HG02763 (cell line): Measurements from ENCODE around the gene MIAT.
"Not testable (repeated sequence)": the region's sequence is repeated elsewhere in the genome, so short reads cannot be mapped to it uniquely, and the experiment has no call there.

Experiments used
- ATAC-seq: cut with Tn5 transposase; IDR thresholded peaks from one replicate; pipeline ENCODE4 v1.9.1; 2021; ENCODE audit warnings: mild to moderate bottlenecking, moderate library complexity; ENCODE audit not compliant: unreplicated experiment

Gene MIAT

GRCh38 chr22:26656891-26657851, at the start of gene MIAT:
MIAT (plus strand) TSS chr22:26657588.
- no peak for ATAC-seq

GRCh38 chr22:26608129-26608528, 49.3 kb upstream of the MIAT start:
- ATAC-seq: no peak

- no peak for ATAC-seq
These were observed 48.1 kb upstream of the MIAT start for GRCh38 chr22:26609287-26609686.

GRCh38 chr22:26610072-26610958, 47.1 kb upstream of the MIAT start:
- ATAC-seq: peak; percentile 87

- no peak for ATAC-seq
These were observed 46.4 kb upstream of the MIAT start for GRCh38 chr22:26610996-26611395.

- ATAC-seq: no peak
These were observed 44.7 kb upstream of the MIAT start for GRCh38 chr22:26612652-26613051.

- not testable (repeated sequence) for ATAC-seq
These were observed 43.6 kb upstream of the MIAT start for GRCh38 chr22:26613753-26614152.

- no peak for ATAC-seq
These were observed 43.1 kb upstream of the MIAT start for GRCh38 chr22:26614322-26614721.

- peak; percentile 47 for ATAC-seq
These were observed 42.2 kb upstream of the MIAT start for GRCh38 chr22:26615149-26615548.

GRCh38 chr22:26615830-26616435, 41.5 kb upstream of the MIAT start:
- no peak for ATAC-seq

GRCh38 chr22:26616650-26617049, 40.7 kb upstream of the MIAT start:
- ATAC-seq: no peak

- ATAC-seq: no peak
These were observed 39.9 kb upstream of the MIAT start, which contains the start of gene CRYBB1 for GRCh38 chr22:26617271-26618199. CRYBB1 (minus strand) TSS chr22:26618027; CDS start chr22:26616319, 1,708 bp downstream.

- no peak for ATAC-seq
These were observed 38.9 kb upstream of the MIAT start for GRCh38 chr22:26618455-26618854.

- ATAC-seq: no peak
These were observed 37.9 kb upstream of the MIAT start for GRCh38 chr22:26619510-26619909.

- no peak for ATAC-seq
These were observed 37.2 kb upstream of the MIAT start for GRCh38 chr22:26620197-26620596.

- no peak for ATAC-seq
These were observed 35.7 kb upstream of the MIAT start, which contains the start of gene CRYBA4 for GRCh38 chr22:26621663-26622062. CRYBA4 (plus strand) TSS chr22:26621963; CDS start chr22:26622597, 634 bp downstream.

GRCh38 chr22:26623984-26624383, 33.4 kb upstream of the MIAT start:
- ATAC-seq: no peak

- no peak for ATAC-seq
These were observed 32.6 kb upstream of the MIAT start for GRCh38 chr22:26624803-26625202.

- ATAC-seq: no peak
These were observed 27.2 kb upstream of the MIAT start for GRCh38 chr22:26629988-26630761.
